Measurements from ENCODE around the gene C9.
"Not testable (repeated sequence)": the region's sequence is repeated elsewhere in the genome, so short reads cannot be mapped to it uniquely, and the experiment has no call there.

GRCh38 chr5:39234494-39234893 lies 129.8 kb downstream of the C9 start:
- not testable (repeated sequence) for TF ChIP-seq RARB (CRISPR knock-in tag; IDR thresholded peaks at IDR 0.05); HEYL (CRISPR knock-in tag; IDR thresholded peaks at IDR 0.05); CTCF (IDR thresholded peaks at IDR 0.05); JUN (IDR thresholded peaks at IDR 0.05); POLR2A (IDR thresholded peaks at IDR 0.05; ENCODE audit: low read length); MAX (IDR thresholded peaks at IDR 0.05); EP300 (IDR thresholded peaks at IDR 0.05); RFX5 (IDR thresholded peaks at IDR 0.05); SMC3 (IDR thresholded peaks at IDR 0.05); KDM5A (IDR thresholded peaks at IDR 0.05); CBX8 (IDR thresholded peaks at IDR 0.05); NFE2L2 (conservative IDR thresholded peaks at IDR 0.05; ENCODE audit: low read length); RCOR1 (IDR thresholded peaks at IDR 0.05; ENCODE audit: low read depth, low read length); NPAS2 (CRISPR knock-in tag; IDR thresholded peaks at IDR 0.05; ENCODE audit: borderline replicate concordance)

All from A549 (cell line).